Measurements from ENCODE around the gene ZNF536. TPM values are rescaled to one million over a fixed set of nuclear protein-coding genes. Genes with fewer than 3 reads are reported as not detected.
A peak's percentile ranks its signal among the peaks of the same experiment; 100 is the strongest.
"Not testable (repeated sequence)": the region's sequence is repeated elsewhere in the genome, so short reads cannot be mapped to it uniquely, and the experiment has no call there.

Gene ZNF536
- polyA plus RNA-seq, 3 donors, result 1.7 to 3.3 (median 3.1) TPM

DNA sequence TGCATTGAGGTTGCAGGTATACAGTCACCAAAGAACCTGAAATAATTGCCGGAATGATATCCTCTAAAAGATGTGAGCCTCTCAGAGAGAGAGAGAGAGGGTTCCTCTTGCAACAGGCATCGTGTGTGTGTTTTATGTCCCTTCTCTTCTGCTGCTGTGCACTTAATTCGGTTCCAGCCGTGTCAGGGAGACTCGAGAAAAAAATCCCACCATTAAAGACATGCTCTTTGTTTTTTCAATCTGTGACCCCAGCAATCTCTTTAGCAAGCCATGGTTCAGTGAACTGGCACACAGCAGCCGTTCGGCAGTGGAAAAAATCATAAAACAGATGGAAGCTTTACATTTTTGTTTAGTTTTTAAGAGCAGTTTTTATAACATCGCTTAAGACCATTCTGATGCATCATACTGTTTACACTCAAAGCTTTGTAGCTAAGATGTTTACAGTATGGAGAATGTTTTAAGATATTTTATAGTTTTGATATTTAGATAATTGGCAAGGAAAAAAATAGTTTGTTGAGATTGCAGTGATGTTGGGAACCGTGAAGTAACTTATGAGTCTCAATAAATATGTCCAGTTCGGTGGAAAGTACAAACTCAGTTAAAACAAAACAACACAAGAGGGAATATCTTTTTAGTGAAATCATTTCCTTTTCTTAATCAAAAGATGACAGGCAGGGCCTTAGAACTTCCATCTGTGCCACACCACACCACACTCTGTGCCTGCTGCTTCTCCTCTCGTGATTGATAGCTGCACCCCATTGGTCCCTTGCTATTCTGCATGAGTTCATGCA, 31.2 kb upstream of the ZNF536 start:
- peak in 1 of 3 donors; percentile 40 for DNase-seq (ENCODE audit: low read depth in 3 of 3, low spot score in 2 of 3)

DNA sequence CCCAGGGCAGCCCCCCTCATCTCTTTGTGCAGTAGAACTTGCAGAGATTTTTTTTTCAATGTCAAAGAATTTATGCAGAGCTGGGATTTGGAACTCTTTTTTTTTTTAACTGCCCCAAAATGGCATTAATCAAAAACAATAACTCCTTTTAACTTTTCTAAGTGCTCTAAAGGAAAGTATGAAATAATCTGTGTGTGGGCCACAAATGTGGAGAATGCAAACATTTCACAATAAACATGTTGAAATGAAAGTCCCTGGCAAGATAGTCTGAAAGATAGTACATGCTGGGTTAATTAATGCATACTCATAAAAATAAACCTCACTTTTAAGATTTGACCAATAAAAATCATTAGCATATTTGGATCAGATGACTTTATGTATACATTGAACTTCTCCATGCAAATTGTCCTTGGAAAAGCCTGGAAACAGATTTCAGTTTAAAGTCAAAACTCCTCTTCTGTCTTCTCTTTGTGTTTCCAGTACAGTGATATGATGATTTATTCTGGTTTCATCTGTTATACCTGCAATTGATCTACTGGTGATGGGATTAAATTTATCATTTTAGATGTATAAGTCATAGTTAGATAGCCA, 30.5 kb upstream of the ZNF536 start:
- no peak for DNase-seq (ENCODE audit: low read depth in 3 of 3, low spot score in 2 of 3)

GRCh38 chr19:30342901-30343300, 29.3 kb upstream of the ZNF536 start:
- DNase-seq (ENCODE audit: low read depth in 3 of 3, low spot score in 2 of 3), result no peak

DNA sequence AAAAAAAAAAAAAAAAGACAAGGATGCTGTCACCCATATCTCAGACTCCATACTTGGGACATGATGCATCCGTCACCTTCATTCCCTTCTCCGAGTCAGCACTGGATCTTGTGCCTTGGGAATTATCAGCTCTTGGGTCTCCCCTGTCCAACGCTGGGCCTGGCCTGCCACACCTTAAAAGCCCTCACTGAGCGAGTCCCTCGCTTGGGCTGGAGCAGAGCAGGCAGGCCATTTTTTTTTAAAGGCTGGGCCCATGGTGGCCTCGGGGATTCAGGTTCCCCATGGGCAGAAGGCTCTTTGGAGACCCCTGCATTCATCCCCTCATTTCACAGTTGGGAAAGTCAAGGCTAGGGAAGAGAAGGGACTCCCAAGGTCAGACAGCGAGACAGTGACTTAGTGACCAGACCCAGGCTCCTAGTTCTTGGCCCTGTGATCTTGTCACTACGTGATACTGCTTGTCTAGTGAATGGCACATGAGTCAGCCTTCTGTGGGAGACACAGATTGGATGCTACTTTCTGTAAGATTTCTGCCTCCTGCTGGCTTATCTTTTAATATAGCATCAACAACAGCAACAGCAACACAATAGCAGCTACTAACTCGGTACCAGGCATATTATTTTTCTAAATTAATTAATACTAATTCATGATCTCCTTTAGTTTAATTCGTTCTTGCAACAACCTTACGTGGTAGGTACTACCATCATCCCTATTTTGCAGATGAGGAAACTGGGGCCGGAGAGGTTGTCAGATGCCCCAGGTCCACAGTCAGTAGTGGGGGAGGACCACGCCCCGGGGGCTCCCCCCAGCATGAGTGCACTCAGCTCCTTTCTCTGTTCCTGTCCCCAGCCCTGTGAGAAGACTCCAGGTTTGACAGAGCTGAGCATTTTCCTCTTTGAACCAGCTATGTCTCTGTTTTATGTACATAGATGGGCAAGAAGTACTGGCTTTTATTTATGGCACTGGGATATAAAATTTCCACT, 27.4 kb upstream of the ZNF536 start:
- no peak for DNase-seq (ENCODE audit: low read depth in 3 of 3, low spot score in 2 of 3)

GRCh38 chr19:30345686-30346085, 26.5 kb upstream of the ZNF536 start:
- DNase-seq (ENCODE audit: low read depth in 3 of 3, low spot score in 2 of 3), result no peak

- not testable (repeated sequence) for DNase-seq (ENCODE audit: low read depth in 3 of 3, low spot score in 2 of 3)
Measured at GRCh38 chr19:30346468-30346867, 25.7 kb upstream of the ZNF536 start.

- DNase-seq (ENCODE audit: low read depth in 3 of 3, low spot score in 2 of 3), result peak in 1 of 3 donors; percentile 32
Measured at GRCh38 chr19:30349131-30349730, 23.0 kb upstream of the ZNF536 start.

- DNase-seq (ENCODE audit: low read depth in 3 of 3, low spot score in 2 of 3), result no peak
Measured at GRCh38 chr19:30350692-30351663, 21.2 kb upstream of the ZNF536 start.

GRCh38 chr19:30351774-30352173, 20.4 kb upstream of the ZNF536 start:
- no peak for DNase-seq (ENCODE audit: low read depth in 3 of 3, low spot score in 2 of 3)

GRCh38 chr19:30353394-30353945, 18.7 kb upstream of the ZNF536 start:
- no peak for DNase-seq (ENCODE audit: low read depth in 3 of 3, low spot score in 2 of 3)

DNA sequence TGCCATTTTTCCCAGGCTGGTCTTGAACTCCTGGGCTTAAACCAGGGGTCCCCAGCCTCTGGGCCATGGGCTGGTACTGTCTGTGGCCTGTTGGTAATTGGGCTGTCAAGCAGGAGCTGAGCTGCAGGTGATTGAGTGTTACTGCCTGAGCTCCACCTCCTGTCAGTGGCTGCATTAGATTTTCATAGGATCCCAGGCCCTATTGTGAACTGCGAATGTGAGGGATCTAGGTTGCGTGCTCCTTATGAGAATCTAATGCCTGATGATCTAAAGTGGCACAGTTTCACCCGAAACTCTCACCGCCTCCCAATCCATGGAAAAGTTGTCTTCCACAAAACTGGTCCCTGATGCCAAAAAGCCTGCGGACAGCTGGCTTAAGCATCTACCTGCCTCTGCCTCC, 16.6 kb upstream of the ZNF536 start:
- DNase-seq (ENCODE audit: low read depth in 3 of 3, low spot score in 2 of 3), result no peak

- no peak for DNase-seq (ENCODE audit: low read depth in 3 of 3, low spot score in 2 of 3)
Measured at GRCh38 chr19:30356951-30357579, 15.1 kb upstream of the ZNF536 start.

DNA sequence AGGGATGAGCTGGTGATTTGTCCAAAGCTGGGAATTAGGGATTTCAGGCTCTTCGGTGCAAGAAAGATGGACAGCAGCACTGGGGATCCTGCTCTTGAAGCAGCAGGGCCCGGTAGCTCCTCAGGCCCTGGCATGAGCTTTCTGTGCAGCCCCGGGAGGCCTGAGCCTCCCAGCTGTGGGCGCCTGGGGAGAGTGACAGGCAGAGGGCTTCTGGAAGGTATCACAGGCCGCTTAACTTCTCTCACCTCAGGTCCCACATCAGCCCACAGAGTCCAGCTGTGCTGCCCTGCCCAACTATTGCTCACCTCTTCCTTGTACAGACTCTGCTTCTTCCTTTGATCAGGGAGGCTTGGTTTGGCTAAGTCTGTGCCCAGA, 14.6 kb upstream of the ZNF536 start:
- no peak for DNase-seq (ENCODE audit: low read depth in 3 of 3, low spot score in 2 of 3)

DNA sequence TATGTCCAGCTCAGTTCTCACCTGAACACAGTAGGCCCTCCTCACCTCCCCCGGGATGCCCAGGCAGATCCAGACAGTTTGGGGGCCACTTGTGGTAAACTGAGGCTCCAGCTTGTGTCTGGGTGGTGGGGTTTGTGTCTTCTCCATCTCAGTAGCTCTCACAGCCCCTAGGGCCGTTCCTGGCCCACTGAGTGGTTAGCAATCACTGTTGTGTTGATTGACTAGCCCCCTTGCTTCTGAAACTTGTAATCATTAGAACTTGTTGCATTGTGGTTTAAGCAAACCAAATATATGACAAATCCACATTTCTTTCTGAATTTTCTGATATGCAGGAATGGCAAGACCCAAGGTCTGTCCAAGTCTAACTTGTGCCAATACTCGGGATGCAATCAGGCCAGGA, 13.9 kb upstream of the ZNF536 start:
- no peak for DNase-seq (ENCODE audit: low read depth in 3 of 3, low spot score in 2 of 3)

- DNase-seq (ENCODE audit: low read depth in 3 of 3, low spot score in 2 of 3), result no peak
Measured at GRCh38 chr19:30358821-30359580, 13.2 kb upstream of the ZNF536 start.

DNA sequence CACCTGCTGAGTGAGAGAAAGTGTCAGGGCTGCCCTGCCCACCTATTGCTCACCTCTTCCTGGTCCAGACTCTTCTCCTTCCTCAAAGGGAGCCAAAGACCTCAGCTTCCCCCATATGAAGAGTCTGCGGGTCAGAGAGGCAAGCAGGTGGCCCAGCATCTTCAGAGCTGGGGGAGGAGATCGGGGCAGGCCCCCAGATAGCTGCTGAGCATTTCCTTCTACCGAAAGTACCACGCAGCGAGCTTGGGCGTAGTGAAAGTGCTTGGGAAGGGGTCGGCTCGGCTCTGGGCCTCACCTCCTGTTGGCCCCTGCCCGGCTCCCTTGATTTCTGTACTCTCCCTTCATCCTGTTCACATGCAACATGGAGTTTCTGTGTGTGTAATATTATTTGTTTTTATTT, 12.2 kb upstream of the ZNF536 start:
- no peak for DNase-seq (ENCODE audit: low read depth in 3 of 3, low spot score in 2 of 3)

- no peak for DNase-seq (ENCODE audit: low read depth in 3 of 3, low spot score in 2 of 3)
Measured at GRCh38 chr19:30360376-30361106, 11.6 kb upstream of the ZNF536 start.

DNA sequence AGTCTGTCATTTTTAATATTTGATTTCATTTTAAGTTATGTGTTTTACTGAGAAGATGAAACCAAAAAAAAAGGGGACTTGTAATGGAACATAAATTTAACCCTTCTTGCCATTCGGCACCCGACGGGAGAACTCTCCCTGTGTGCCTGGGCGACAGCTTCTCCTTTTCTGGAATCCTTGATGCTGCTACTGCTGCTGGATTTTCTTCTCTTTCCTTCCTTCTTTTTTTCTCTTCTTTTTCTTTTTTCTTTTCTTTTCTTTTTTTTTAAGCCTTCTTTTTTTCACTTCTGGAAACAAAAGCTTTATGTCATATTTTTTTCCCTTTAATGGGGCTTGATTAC, 11.1 kb upstream of the ZNF536 start:
- DNase-seq (ENCODE audit: low read depth in 3 of 3, low spot score in 2 of 3), result no peak
